Psoas muscle (tissue), 8 donors: ENCODE measurements around the gene UNC5B. TPM values are rescaled to one million over a fixed set of nuclear protein-coding genes. Genes with fewer than 3 reads are reported as not detected.
A peak's percentile ranks its signal among the peaks of the same experiment; 100 is the strongest.

Experiments
- ATAC-seq, 4 donors: fragments of 200-7000 bp; cut with Tn5 transposase; one replicate each; pipeline ENCODE4 v1.9.1; 2020; ENCODE audit warnings: moderate library complexity in 3 of 4, mild to moderate bottlenecking in 2 of 4
- DNase-seq, 2 donors: peaks; one replicate each; pipeline ENCODE4 v3.0.0-alpha.2; 2020
- H3K27ac ChIP-seq: fragments of 200-600 bp; one replicate; pipeline ENCODE4 v1.8.0; 2022
- H3K27me3 ChIP-seq, 3 donors: fragments of 200-600 bp in 1 of 3; one replicate each; pipeline versions ENCODE4 v1.6.1 to v1.8.0; 2013 to 2022; ENCODE audit warnings: low read length in 2 of 3, mild to moderate bottlenecking in 2 of 3, moderate library complexity in 1 of 3; ENCODE audit not compliant: insufficient read depth in 3 of 3
- H3K36me3 ChIP-seq, 2 donors: fragments of 200-600 bp in 1 of 2; one replicate each; pipeline versions ENCODE4 v1.6.1 to v1.8.0; 2013 to 2022; ENCODE audit warnings: low read depth in 1 of 2, mild to moderate bottlenecking in 1 of 2, moderate library complexity in 1 of 2; ENCODE audit not compliant: insufficient read depth in 1 of 2
- H3K4me1 ChIP-seq: fragments of 200-600 bp; one replicate; pipeline ENCODE4 v1.8.0; 2022
- H3K4me3 ChIP-seq: fragments of 200-600 bp; one replicate; pipeline ENCODE4 v1.8.0; 2022; ENCODE audit warnings: mild to moderate bottlenecking
- H3K9me3 ChIP-seq: fragments of 200-600 bp; one replicate; pipeline ENCODE4 v1.8.0; 2022
- WGBS, 3 donors: extraction: QIAGEN DNeasy Blood & Tissue Kit; methylation state at CpG; one replicate each; pipeline versions ENCODE4 v1.1.6 to v1.1.7; 2013; 5-methylcytosine and 5-hydroxymethylcytosine counted together
- intact Hi-C, 2 donors: fragments of 100-400 bp; cut with DNase I; formaldehyde crosslinking; loops; one replicate each; pipeline versions ENCODE4 v1.11.0 to v1.14.2; 2022
- polyA plus RNA-seq, 3 donors: library from polyadenylated mRNA; stranded (reverse); fragments of 200-250 nt; gene quantifications; one replicate each; pipeline ENCODE4 v1.2.3, GENCODE V29; 2013
- total RNA-seq, 4 donors: library from RNA; stranded (reverse); fragmentation: NEBNext Ultra II Directional in 2 of 4; extraction: Animal tissue kit (Norgen Biotek cat#: 25700) in 2 of 4; gene quantifications; one replicate each; pipeline versions ENCODE4 v1.2.1 to v1.2.4, GENCODE V29; 2021 to 2023
- TF ChIP-seq, protein P1 (sequence below): fragments of 200-600 bp; IDR thresholded peaks from one replicate; pipeline ENCODE4 v1.8.0; 2022; ENCODE audit warnings: antibody characterized with exemption
- donor health status: healthy with polysubstance abuse.
- donor health status: DM: no; HTN: no; CAD: no; lungs with moderate emphysema.
- donor health status: Bipolar disorder and iron deficiency.
- donor health status: healthy.
- donor health status: DM: yes; HTN: yes; CAD: no.
- donor health status: DM: no; HTN: no; CAD: no.
- donor health status: DM: no; HTN: no; CAD: no.
- donor health status: DM: yes; HTN: yes; CAD: no.

Gene UNC5B
- total and polyA plus RNA-seq, 7 donors: 0.65 to 5.7 (median 1.3) TPM

DNA sequence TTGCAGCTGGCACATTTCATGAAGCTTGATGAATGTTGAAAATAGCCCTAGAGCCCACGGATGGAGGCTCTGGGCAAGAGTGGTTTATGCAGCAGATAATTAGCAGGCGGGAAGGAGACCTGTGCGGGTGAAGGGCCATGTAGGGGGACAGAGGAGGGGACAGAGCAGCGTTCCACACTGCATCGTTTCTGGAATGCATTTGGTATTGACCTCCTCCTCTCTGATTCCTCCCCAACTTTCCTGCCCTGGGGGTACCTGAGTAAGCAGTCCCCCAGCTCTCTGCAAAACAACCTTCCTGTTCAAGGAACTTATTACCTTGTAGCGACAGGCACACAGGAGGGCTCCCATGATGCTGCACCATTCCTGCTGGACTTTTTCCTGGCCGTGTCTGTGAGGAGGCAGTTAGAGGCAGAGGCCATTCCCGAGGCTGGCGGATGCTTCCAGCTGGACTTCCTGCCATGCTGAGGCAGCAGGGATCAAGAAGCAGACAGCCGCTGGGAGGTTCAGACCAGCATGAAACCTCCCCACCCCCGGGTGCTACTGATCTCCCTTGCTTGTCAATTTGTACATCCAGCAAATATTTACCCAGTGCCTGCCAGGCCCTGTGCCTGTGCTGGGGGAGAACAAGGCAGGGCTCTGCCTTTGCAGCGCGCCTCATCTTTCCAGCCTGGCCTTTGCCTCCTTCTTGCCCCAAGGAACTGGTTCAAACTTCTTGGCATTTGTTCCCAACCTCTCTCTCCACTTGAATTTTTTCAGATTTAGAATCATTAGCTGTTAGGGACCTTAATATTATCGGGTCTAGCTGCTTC lies 135.4 kb downstream of the UNC5B start:
- Histone ChIP-seq H3K36me3 (no peaks in the 10 kb centered on the region), H3K4me3 (no peak overlapping the region), H3K27ac (no peak overlapping the region), H3K9me3 (no peaks in the 10 kb centered on the region), H3K4me1 (peaks cover 6% of the 10 kb centered on the region), H3K27me3 (no peaks in the 10 kb centered on the region)
- ATAC-seq: no peak
- 78 to 79% (median 78%) methylated on average over 14 of the region's 14 CpGs for WGBS, 3 donors
- intact Hi-C loops: no loop called here
- TF ChIP-seq, protein P1, sequence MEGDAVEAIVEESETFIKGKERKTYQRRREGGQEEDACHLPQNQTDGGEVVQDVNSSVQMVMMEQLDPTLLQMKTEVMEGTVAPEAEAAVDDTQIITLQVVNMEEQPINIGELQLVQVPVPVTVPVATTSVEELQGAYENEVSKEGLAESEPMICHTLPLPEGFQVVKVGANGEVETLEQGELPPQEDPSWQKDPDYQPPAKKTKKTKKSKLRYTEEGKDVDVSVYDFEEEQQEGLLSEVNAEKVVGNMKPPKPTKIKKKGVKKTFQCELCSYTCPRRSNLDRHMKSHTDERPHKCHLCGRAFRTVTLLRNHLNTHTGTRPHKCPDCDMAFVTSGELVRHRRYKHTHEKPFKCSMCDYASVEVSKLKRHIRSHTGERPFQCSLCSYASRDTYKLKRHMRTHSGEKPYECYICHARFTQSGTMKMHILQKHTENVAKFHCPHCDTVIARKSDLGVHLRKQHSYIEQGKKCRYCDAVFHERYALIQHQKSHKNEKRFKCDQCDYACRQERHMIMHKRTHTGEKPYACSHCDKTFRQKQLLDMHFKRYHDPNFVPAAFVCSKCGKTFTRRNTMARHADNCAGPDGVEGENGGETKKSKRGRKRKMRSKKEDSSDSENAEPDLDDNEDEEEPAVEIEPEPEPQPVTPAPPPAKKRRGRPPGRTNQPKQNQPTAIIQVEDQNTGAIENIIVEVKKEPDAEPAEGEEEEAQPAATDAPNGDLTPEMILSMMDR: no peak
- DNase-seq: no peak

DNA sequence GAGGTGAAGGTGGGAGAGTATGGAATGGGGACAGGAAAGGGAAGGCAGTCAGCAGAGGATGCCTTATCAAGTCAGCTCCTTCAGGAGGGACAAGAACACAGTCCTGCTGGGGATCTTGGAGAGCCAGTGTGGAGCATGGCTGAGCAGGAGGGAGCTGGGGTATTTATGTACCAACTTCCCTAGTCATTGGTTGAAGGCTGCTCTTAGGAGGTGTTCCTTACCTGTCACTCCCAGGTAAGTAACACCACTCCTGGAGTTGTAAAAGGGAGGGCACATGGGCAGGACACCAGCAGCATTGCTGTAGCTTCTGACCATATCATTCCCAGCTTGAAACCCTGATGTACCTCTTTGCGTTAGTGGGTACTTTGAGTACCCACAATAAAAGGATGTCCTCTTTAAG lies 136.5 kb downstream of the UNC5B start:
- 97 to 100% (median 100%) methylated on average over 1 of the region's 1 CpG for WGBS, 3 donors
- no peaks in the 10 kb centered on the region for H3K9me3 ChIP-seq
- DNase-seq: no peak
- no peaks in the 10 kb centered on the region for H3K36me3 ChIP-seq
- H3K27ac ChIP-seq: no peak overlapping the region
- TF ChIP-seq, protein P1: no peak
- H3K4me3 ChIP-seq: no peak overlapping the region
- intact Hi-C loops: no loop called here
- ATAC-seq: no peak
- H3K27me3 ChIP-seq: no peaks in the 10 kb centered on the region
- peaks cover 6% of the 10 kb centered on the region for H3K4me1 ChIP-seq

DNA sequence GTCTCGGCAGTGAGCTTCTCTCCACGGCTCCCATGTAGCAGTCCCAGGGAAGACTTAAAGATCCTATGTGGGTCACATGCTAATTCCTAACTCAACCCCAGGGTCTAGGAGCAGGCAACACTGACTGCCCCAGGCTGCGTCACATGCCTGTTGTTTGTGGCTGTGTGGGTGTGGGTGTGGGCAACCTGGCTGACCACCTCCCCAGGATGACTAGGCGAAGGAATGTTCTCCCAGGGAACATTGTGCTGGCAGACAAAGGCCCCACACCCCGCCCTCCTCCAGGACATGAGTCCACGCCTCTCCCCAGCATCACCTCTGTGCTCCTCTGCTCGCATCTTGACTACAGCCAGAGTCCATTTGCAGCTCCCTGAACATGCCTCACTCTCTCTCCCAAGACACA lies 137.0 kb downstream of the UNC5B start:
- TF ChIP-seq, protein P1: no peak
- Histone ChIP-seq H3K4me3 (no peak overlapping the region), H3K36me3 (no peaks in the 10 kb centered on the region), H3K27ac (no peak overlapping the region), H3K27me3 (no peaks in the 10 kb centered on the region), H3K9me3 (no peaks in the 10 kb centered on the region), H3K4me1 (peaks cover 6% of the 10 kb centered on the region)
- DNase-seq (no peak), ATAC-seq (no peak)
- intact Hi-C loops: no loop called here
- 95 to 98% (median 97%) methylated on average over 7 of the region's 7 CpGs for WGBS, 3 donors

DNA sequence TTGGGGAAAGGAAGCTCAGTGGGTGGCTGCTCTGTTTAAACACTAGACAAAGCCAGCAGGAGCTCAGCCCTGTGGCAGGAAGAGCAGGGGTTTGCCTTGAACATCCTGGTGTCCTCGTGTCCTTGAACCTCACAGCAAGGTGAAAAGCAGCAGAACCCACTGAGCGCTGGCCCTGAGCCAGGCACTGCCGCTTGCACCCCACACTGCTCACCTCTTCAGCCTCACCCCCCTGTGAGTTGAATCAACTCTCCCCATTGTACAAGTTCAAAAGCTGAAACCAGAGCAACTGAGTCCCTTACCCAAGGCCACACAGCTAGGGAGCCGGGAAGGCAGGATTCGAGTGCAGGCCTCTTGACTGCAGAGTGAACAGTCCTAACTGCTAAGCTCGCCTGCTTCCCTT lies 138.7 kb downstream of the UNC5B start:
- H3K36me3 ChIP-seq: peaks cover 0 to 3% of the 10 kb centered on the region in 2 donors
- ATAC-seq: no peak

More for the DNA sequence above, 138.7 kb downstream of the UNC5B start:
- peak in 1 of 2 donors; percentile 23 for DNase-seq
- Histone ChIP-seq H3K27ac (no peak overlapping the region), H3K4me3 (no peak overlapping the region), H3K27me3 (no peaks in the 10 kb centered on the region), H3K4me1 (peaks cover 6% of the 10 kb centered on the region), H3K9me3 (no peaks in the 10 kb centered on the region)
- 88 to 93% (median 92%) methylated on average over 6 of the region's 6 CpGs for WGBS, 3 donors
- TF ChIP-seq, protein P1: no peak
- intact Hi-C loops: no loop called here
